GM12801 (cell line): ENCODE data around the gene TMEM132C.

Experiments used
- TF ChIP-seq, protein P1 (sequence below): IDR thresholded peaks from one replicate; pipeline ENCODE4 v1.5.1; 2011; ENCODE audit warnings: control low read depth; ENCODE audit not compliant: insufficient read length; ENCODE audit errors: extremely low read depth

Gene TMEM132C

DNA sequence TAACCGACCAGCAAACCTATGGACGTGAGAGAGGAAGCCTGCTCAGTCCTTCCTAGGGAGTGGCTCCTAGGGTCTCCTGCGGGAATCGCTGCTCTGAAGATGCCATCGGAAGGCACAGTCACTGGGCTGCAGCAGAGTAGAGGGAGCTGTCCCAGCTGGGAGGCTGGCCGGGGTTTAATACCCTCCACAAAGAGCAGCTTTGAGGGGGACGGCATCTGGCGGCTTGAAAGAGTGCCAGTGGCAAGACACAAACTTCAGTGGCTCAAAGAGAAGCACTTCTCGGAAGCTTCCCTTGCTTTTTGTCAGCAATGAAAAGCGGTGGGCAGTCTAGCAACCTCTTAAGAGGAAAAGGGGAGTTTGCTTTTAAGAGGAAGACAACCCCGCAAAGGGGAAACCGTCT is 114.6 kb downstream of the TMEM132C start:
- TF ChIP-seq, protein P1, sequence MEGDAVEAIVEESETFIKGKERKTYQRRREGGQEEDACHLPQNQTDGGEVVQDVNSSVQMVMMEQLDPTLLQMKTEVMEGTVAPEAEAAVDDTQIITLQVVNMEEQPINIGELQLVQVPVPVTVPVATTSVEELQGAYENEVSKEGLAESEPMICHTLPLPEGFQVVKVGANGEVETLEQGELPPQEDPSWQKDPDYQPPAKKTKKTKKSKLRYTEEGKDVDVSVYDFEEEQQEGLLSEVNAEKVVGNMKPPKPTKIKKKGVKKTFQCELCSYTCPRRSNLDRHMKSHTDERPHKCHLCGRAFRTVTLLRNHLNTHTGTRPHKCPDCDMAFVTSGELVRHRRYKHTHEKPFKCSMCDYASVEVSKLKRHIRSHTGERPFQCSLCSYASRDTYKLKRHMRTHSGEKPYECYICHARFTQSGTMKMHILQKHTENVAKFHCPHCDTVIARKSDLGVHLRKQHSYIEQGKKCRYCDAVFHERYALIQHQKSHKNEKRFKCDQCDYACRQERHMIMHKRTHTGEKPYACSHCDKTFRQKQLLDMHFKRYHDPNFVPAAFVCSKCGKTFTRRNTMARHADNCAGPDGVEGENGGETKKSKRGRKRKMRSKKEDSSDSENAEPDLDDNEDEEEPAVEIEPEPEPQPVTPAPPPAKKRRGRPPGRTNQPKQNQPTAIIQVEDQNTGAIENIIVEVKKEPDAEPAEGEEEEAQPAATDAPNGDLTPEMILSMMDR = no peak

DNA sequence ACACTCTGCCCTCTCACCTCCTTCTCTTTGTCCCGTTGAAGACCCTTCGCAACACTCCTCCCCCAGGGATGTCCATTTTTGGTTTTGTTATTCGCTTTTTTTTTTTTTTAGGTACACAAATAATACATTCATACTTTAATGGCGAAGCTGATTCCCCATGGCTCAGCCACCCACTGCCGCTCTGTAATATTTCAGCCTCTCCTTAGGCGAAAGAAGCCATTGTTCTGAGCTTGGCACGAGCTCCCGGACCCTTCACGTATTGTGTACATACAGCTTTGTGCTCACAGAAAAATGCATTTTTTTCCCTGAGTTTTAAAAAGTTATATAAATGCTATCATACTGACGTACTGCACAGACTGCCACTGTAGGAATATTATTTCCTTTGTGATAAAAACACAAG is 115.0 kb downstream of the TMEM132C start:
- TF ChIP-seq, protein P1 = no peak

- TF ChIP-seq, protein P1 = no peak
Observed at GRCh38 chr12:128382946-128383345, 116.0 kb downstream of the TMEM132C start.

GRCh38 chr12:128383357-128383937 is 116.5 kb downstream of the TMEM132C start:
- TF ChIP-seq, protein P1 = no peak

- TF ChIP-seq, protein P1 = no peak
Observed at GRCh38 chr12:128385736-128386135, 118.8 kb downstream of the TMEM132C start.

GRCh38 chr12:128387811-128388422 is 120.9 kb downstream of the TMEM132C start:
- TF ChIP-seq, protein P1 = no peak

DNA sequence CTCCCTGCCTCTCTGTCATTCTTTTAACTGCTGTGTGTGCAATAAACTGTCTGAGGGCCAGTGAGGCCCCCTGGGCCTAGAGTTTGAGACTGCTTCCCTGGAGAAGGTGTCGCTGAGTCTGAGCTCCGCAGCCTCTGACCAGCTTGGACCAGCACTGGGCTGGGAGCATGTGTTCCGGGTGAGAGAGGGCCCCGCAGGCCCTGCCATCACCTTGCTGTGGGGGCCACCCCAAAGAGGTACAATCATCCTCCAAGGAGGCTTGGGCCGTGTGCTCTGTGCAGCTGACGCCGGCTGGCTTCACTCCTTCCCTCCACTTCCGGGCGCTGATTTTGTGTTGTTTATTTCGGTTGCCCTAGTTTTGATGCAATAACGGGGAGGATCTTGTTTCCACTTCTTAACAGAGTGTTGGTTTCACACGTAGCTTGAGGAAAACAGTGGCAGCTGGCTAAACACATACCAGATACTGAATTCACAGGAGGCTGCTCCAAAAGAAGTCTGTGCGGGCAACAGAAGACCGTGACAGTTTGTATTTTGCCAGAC is 121.6 kb downstream of the TMEM132C start:
- TF ChIP-seq, protein P1 = no peak
